ENCODE results near the gene PLCB4. TPM values are rescaled to one million over a fixed set of nuclear protein-coding genes. Genes with fewer than 3 reads are reported as not detected.

PLCB4 gene
- total RNA-seq, 6 experiments from 2014 or later = 71.8 to 95.7 (median 79.1) TPM

GRCh38 chr20:9518576-9519175 is 449.8 kb downstream of the PLCB4 start:
- Mint-ChIP-seq H3K4me3 (no peak overlapping the region), H3K27ac (no peak overlapping the region), H3K4me1 (ENCODE audit: low read depth) (peaks cover 8% of the 10 kb centered on the region; the same call in 1 of the 2 replicates), H3K36me3 (ENCODE audit: low read depth) (no peaks in the 10 kb centered on the region), H3K9me3 (no peaks in the 10 kb centered on the region), H3K27me3 (ENCODE audit: insufficient read depth) (peaks cover 56% of the 10 kb centered on the region)
- no peak for DNase-seq
- TF ChIP-seq CTCF (IDR thresholded peaks at IDR 0.05) = no peak

- DNase-seq = no peak
Measured at GRCh38 chr20:9520086-9520485, 451.2 kb downstream of the PLCB4 start.

GRCh38 chr20:9523636-9524035 is 454.7 kb downstream of the PLCB4 start:
- H3K4me1 Mint-ChIP-seq (ENCODE audit: low read depth) = no peaks in the 10 kb centered on the region

More at GRCh38 chr20:9520086-9520485, 451.2 kb downstream of the PLCB4 start:
- Mint-ChIP-seq H3K27ac (no peak overlapping the region), H3K4me3 (no peak overlapping the region), H3K4me1 (ENCODE audit: low read depth) (no peaks in the 10 kb centered on the region), H3K9me3 (no peaks in the 10 kb centered on the region), H3K27me3 (ENCODE audit: insufficient read depth) (peaks cover 48% of the 10 kb centered on the region), H3K36me3 (ENCODE audit: low read depth) (no peaks in the 10 kb centered on the region)
- TF ChIP-seq CTCF (IDR thresholded peaks at IDR 0.05) = no peak

More at GRCh38 chr20:9523636-9524035, 454.7 kb downstream of the PLCB4 start:
- no peak overlapping the region for H3K4me3 Mint-ChIP-seq
- H3K9me3 Mint-ChIP-seq = no peaks in the 10 kb centered on the region
- H3K27me3 Mint-ChIP-seq (ENCODE audit: insufficient read depth) = peaks cover 15% of the 10 kb centered on the region; the same call in 1 of the 2 replicates
- TF ChIP-seq CTCF (IDR thresholded peaks at IDR 0.05) = no peak
- no peak overlapping the region for H3K27ac Mint-ChIP-seq
- DNase-seq = no peak
- H3K36me3 Mint-ChIP-seq (ENCODE audit: low read depth) = no peaks in the 10 kb centered on the region

Measured in HFFc6 (cell line).